ENCODE data around the gene C19orf12.

DNA sequence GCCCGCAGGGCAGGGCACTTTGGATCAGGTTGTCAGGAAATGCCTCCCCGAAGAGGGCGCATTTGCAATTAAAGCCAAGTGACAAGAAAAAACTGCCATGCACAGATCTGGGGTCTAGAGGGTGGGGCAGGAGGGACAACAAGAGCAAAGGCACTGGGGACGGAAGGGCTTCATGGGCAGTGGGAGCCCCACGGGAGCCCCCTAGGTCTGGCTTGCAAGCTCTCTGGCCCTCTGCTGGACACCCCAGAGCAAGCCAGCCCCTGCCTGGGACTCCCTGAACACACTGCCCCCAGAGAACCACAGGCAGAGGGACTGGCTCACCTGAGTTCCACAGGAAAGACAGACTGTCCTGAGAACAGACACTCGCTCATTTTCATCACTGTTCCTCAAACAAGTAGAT is 30.2 kb upstream of the C19orf12 start:
- TF ChIP-seq GATA2 (IDR thresholded peaks at IDR 0.05; ENCODE audit: low read depth, low read length) (no peak), GATA3 (IDR thresholded peaks at IDR 0.05; ENCODE audit: low read depth, low read length) (no peak)

All from SH-SY5Y (cell line).